ENCODE results near the gene SUCNR1.
"Not testable (repeated sequence)": the region's sequence is repeated elsewhere in the genome, so short reads cannot be mapped to it uniquely, and the experiment has no call there.

SUCNR1 gene

DNA sequence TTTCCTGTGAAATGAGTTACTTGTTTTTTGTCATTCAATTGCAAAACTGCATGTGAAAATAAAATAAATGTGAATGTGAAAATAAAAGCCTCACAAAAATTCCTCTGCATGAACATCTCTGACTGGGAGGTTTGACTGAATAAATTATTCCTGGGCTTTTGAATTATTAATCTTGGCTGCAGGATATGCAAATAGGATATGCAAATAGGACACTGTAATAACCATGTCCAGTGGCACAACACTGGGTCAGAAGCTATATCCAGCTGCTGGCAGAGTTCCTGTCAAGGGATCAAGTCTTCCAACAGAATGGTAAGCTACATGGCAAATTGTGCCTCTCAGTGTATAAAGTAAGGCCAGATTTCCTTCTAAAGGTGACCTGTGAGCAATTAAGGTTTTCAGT is at the start of gene SUCNR1:
TSS of gene SUCNR1 (plus strand) at position 246 of the 400 bp plus-strand sequence. CDS start 6,250 bp downstream, outside the sequence.
- H3K36me3 Mint-ChIP-seq (ENCODE audit: low read depth): no peaks in the 10 kb centered on the region
- no peaks in the 10 kb centered on the region for H3K9me3 Mint-ChIP-seq
- H3K4me1 Mint-ChIP-seq (ENCODE audit: low read depth): peaks cover 10% of the 10 kb centered on the region
- H3K4me3 Mint-ChIP-seq: no peak within 1 kb of the TSS
- no peak within 1 kb of the TSS for H3K27ac Mint-ChIP-seq
- peaks cover 4% of the 10 kb centered on the region for H3K27me3 Mint-ChIP-seq (ENCODE audit: low read depth)

DNA sequence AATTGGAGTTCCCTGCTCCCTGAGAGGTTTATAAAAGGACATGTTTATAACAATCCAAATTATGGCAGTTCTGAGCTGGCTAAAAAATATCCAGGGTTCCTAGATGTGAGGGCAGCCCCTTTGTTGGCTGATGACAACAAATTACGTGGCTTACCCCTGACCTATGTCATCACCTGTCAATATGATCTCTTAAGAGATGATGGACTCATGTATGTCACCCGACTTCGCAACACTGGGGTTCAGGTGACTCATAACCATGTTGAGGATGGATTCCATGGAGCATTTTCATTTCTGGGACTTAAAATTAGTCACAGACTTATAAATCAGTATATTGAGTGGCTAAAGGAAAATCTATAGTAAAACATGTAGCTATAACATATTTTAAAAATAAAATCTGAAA is 45.6 kb upstream of the SUCNR1 start:
- no peaks in the 10 kb centered on the region for H3K36me3 Mint-ChIP-seq (ENCODE audit: low read depth)
- no peak overlapping the region for H3K4me3 Mint-ChIP-seq
- no peak overlapping the region for H3K27ac Mint-ChIP-seq
- no peaks in the 10 kb centered on the region for H3K9me3 Mint-ChIP-seq
- H3K4me1 Mint-ChIP-seq (ENCODE audit: low read depth): no peaks in the 10 kb centered on the region
- peaks cover 30% of the 10 kb centered on the region for H3K27me3 Mint-ChIP-seq (ENCODE audit: low read depth)

- H3K27ac Mint-ChIP-seq: no peak overlapping the region
- no peaks in the 10 kb centered on the region for H3K36me3 Mint-ChIP-seq (ENCODE audit: low read depth)
- peaks cover 35% of the 10 kb centered on the region for H3K27me3 Mint-ChIP-seq (ENCODE audit: low read depth)
- no peaks in the 10 kb centered on the region for H3K4me1 Mint-ChIP-seq (ENCODE audit: low read depth)
- no peaks in the 10 kb centered on the region for H3K9me3 Mint-ChIP-seq
- H3K4me3 Mint-ChIP-seq: no peak overlapping the region
These were observed 37.5 kb upstream of the SUCNR1 start for GRCh38 chr3:151835751-151836525.

- peaks cover 32% of the 10 kb centered on the region for H3K27me3 Mint-ChIP-seq (ENCODE audit: low read depth)
- no peaks in the 10 kb centered on the region for H3K36me3 Mint-ChIP-seq (ENCODE audit: low read depth)
- H3K9me3 Mint-ChIP-seq: no peaks in the 10 kb centered on the region
- no peaks in the 10 kb centered on the region for H3K4me1 Mint-ChIP-seq (ENCODE audit: low read depth)
- H3K4me3 Mint-ChIP-seq: no peak overlapping the region
- no peak overlapping the region for H3K27ac Mint-ChIP-seq
These were observed 36.4 kb upstream of the SUCNR1 start for GRCh38 chr3:151837057-151837456.

DNA sequence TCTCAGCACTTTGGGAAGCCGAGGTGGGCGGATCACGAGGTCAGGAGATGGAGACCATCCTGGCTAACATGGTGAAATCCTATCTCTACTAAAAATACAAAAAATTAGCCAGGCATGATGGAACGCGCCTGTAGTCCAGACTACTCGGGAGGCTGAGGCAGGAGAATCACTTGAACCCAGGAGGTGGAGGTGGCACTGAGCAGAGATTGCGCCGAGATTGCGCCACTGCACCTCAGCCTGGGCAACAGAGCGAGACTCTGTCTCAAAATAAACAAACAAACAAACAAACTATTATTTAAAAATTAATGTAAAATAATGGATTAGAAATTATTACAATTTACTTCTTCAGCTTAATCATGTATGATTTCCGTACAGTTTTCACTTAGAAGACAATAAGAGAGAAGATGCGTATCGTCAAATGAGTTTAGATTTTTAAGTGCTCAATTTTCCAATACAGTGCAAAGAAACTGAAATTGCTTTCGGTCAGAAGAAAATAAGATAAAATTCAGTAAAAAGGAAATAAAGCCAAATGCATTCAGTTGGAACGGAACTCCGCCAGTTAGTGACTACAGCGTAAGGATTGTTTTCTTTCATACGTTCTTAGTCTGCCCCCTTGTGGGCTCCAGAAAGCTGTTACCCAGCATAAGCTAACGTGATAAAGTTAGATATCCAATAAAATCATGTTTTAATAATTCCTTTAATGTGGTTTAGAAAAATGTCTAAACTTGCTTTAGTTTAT is 34.7 kb upstream of the SUCNR1 start:
- peaks cover 25% of the 10 kb centered on the region for H3K27me3 Mint-ChIP-seq (ENCODE audit: low read depth)
- no peak overlapping the region for H3K27ac Mint-ChIP-seq
- no peaks in the 10 kb centered on the region for H3K9me3 Mint-ChIP-seq
- H3K36me3 Mint-ChIP-seq (ENCODE audit: low read depth): no peaks in the 10 kb centered on the region
- no peak overlapping the region for H3K4me3 Mint-ChIP-seq
- H3K4me1 Mint-ChIP-seq (ENCODE audit: low read depth): no peaks in the 10 kb centered on the region

GRCh38 chr3:151839313-151839631 is 34.2 kb upstream of the SUCNR1 start:
- H3K27me3 Mint-ChIP-seq (ENCODE audit: low read depth): peaks cover 25% of the 10 kb centered on the region
- no peaks in the 10 kb centered on the region for H3K36me3 Mint-ChIP-seq (ENCODE audit: low read depth)
- H3K9me3 Mint-ChIP-seq: no peaks in the 10 kb centered on the region
- no peak overlapping the region for H3K4me3 Mint-ChIP-seq
- no peaks in the 10 kb centered on the region for H3K4me1 Mint-ChIP-seq (ENCODE audit: low read depth)
- no peak overlapping the region for H3K27ac Mint-ChIP-seq

GRCh38 chr3:151841801-151842200 is 31.6 kb upstream of the SUCNR1 start:
- H3K27ac Mint-ChIP-seq: no peak overlapping the region
- peaks cover 19% of the 10 kb centered on the region for H3K27me3 Mint-ChIP-seq (ENCODE audit: low read depth)
- no peaks in the 10 kb centered on the region for H3K36me3 Mint-ChIP-seq (ENCODE audit: low read depth)
- H3K4me3 Mint-ChIP-seq: no peak overlapping the region
- no peaks in the 10 kb centered on the region for H3K9me3 Mint-ChIP-seq
- H3K4me1 Mint-ChIP-seq (ENCODE audit: low read depth): no peaks in the 10 kb centered on the region

DNA sequence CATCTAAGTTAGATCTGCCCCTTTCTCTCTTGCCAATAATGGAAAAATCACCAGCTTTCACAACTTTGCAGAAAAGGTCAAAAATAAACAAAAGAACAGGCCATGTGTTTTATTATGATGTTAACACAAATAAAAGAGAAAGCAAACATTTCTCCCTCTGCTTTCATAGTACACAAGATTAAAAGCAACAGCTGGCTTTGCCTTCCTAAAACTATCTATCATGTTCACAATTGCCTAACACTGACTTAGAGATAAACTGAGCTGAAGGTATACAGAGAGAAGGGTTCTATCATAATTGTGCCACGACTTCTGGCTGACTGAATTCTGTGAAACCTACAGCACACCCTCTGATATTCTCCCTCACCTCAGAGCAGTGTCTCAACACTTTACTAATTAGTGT is 30.2 kb upstream of the SUCNR1 start:
- H3K4me1 Mint-ChIP-seq (ENCODE audit: low read depth): no peaks in the 10 kb centered on the region
- H3K9me3 Mint-ChIP-seq: no peaks in the 10 kb centered on the region
- no peak overlapping the region for H3K27ac Mint-ChIP-seq
- no peaks in the 10 kb centered on the region for H3K36me3 Mint-ChIP-seq (ENCODE audit: low read depth)
- H3K4me3 Mint-ChIP-seq: no peak overlapping the region
- peaks cover 22% of the 10 kb centered on the region for H3K27me3 Mint-ChIP-seq (ENCODE audit: low read depth)

DNA sequence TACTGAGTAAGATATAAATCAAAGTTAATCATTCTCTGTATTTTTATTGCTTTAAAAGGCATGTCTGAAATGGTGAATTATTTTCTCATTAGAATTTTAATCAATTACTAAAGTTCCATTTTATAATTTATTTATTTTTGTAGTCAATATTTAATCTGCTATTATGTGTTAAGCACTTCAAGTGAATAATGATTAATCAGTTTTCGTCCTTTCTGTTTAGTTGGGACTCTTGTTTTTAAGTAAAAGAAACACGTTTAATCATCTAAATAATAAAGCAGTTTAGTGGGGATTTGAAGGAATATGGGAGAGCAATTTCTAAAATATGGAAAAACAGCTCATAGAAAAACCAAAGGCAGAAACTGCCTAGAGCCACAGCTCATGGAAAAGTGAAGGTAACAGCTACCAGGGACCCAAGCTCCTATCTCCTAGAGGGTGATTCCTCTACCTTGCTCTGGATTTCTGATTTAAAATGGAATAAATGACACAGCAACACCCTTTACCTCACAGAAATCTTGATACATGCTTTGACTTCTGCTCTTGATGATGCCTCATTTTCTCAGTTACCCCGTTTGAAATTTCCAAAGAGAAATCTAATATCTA is 28.0 kb upstream of the SUCNR1 start:
- Mint-ChIP-seq H3K4me1 (ENCODE audit: low read depth) (no peaks in the 10 kb centered on the region), H3K9me3 (no peaks in the 10 kb centered on the region), H3K27ac (no peak overlapping the region), H3K27me3 (ENCODE audit: low read depth) (peaks cover 22% of the 10 kb centered on the region), H3K36me3 (ENCODE audit: low read depth) (no peaks in the 10 kb centered on the region), H3K4me3 (no peak overlapping the region)

GRCh38 chr3:151850065-151850464 is 23.4 kb upstream of the SUCNR1 start:
- H3K36me3 Mint-ChIP-seq (ENCODE audit: low read depth); H3K27me3 Mint-ChIP-seq (ENCODE audit: low read depth); H3K27ac Mint-ChIP-seq: not testable (repeated sequence)

GRCh38 chr3:151852074-151852811 is 21.2 kb upstream of the SUCNR1 start:
- H3K9me3 Mint-ChIP-seq: peaks cover 3% of the 10 kb centered on the region
- H3K4me1 Mint-ChIP-seq (ENCODE audit: low read depth): peaks cover 2% of the 10 kb centered on the region
- no peak overlapping the region for H3K4me3 Mint-ChIP-seq
- no peaks in the 10 kb centered on the region for H3K36me3 Mint-ChIP-seq (ENCODE audit: low read depth)
- no peak overlapping the region for H3K27ac Mint-ChIP-seq
- peaks cover 5% of the 10 kb centered on the region for H3K27me3 Mint-ChIP-seq (ENCODE audit: low read depth)

More at GRCh38 chr3:151850065-151850464, 23.4 kb upstream of the SUCNR1 start:
- not testable (repeated sequence) for H3K4me1 Mint-ChIP-seq (ENCODE audit: low read depth); H3K4me3 Mint-ChIP-seq; H3K9me3 Mint-ChIP-seq

- H3K9me3 Mint-ChIP-seq: peaks cover 3% of the 10 kb centered on the region
- H3K36me3 Mint-ChIP-seq (ENCODE audit: low read depth): no peaks in the 10 kb centered on the region
- H3K4me1 Mint-ChIP-seq (ENCODE audit: low read depth): peaks cover 2% of the 10 kb centered on the region
- H3K27ac Mint-ChIP-seq: no peak overlapping the region
- H3K27me3 Mint-ChIP-seq (ENCODE audit: low read depth): peaks cover 7% of the 10 kb centered on the region
- H3K4me3 Mint-ChIP-seq: no peak overlapping the region
These were observed 17.3 kb upstream of the SUCNR1 start for GRCh38 chr3:151856118-151856517.

- Mint-ChIP-seq H3K27me3 (ENCODE audit: low read depth) (peaks cover 4% of the 10 kb centered on the region), H3K9me3 (no peaks in the 10 kb centered on the region), H3K4me3 (no peak overlapping the region), H3K36me3 (ENCODE audit: low read depth) (no peaks in the 10 kb centered on the region), H3K27ac (no peak overlapping the region), H3K4me1 (ENCODE audit: low read depth) (peaks cover 2% of the 10 kb centered on the region)
These were observed 16.8 kb upstream of the SUCNR1 start for GRCh38 chr3:151856641-151857040.

DNA sequence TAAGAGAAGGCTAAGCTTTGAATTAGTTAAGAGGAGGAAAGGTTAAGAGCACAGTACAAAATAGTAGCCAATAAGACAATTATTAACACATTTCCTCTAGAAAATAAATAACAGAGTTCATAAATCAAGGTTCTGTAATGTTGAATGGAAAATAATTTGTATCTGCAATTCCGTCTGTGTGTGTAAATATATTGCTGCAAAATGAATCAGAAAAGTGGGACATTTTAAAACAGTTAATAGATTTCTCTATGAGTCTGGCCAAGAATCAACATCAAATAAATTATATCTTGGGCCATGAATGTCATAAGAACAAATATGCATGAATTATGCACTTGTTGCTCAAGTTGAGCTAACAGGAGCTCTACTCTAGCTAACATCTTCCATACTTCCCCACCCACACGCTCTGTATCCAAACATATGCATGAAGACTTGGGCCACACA is 14.2 kb upstream of the SUCNR1 start:
- Mint-ChIP-seq H3K9me3 (no peaks in the 10 kb centered on the region), H3K4me3 (no peak overlapping the region), H3K27ac (no peak overlapping the region), H3K36me3 (ENCODE audit: low read depth) (no peaks in the 10 kb centered on the region), H3K27me3 (ENCODE audit: low read depth) (peaks cover 4% of the 10 kb centered on the region), H3K4me1 (ENCODE audit: low read depth) (no peaks in the 10 kb centered on the region)

All from T-helper 1 cell treated with Interleukin-12 subunit alpha and Interleukin-12 subunit beta and Interleukin-4 antibody, amounts not matched to agents 30 μg/mL and 1 μg/mL, for 36 hours (primary cell).